Right atrium auricular region (tissue), 2 donors: ENCODE measurements around the gene FGF16. TPM values are rescaled to one million over a fixed set of nuclear protein-coding genes. Genes with fewer than 3 reads are reported as not detected.

Source experiments
- DNase-seq: peaks from one replicate; pipeline ENCODE4 v3.0.0-alpha.2; 2019; ENCODE audit warnings: low spot score
- H3K27ac ChIP-seq, 2 donors: fragments of 200-600 bp; sonication (generic); 1 replicate in 1 of 2; 2 replicates in 1 of 2; pipeline ENCODE4 v1.5.1; 2016 to 2019
- H3K27me3 ChIP-seq, 2 donors: fragments of 200-600 bp; sonication (generic); one replicate each; pipeline versions ENCODE4 v1.5.1 to v1.6.0; 2017 to 2019
- H3K36me3 ChIP-seq: fragments of 200-600 bp; sonication (generic); one replicate; pipeline ENCODE4 v1.5.1; 2016
- H3K4me1 ChIP-seq, 2 donors: fragments of 200-600 bp; sonication (generic); one replicate each; pipeline versions ENCODE4 v1.5.1 to v1.6.0; 2017 to 2019
- H3K4me3 ChIP-seq, 2 donors: fragments of 200-600 bp; sonication (generic); 1 replicate in 1 of 2; 2 replicates in 1 of 2; pipeline ENCODE4 v1.5.1; 2017 to 2019; ENCODE audit warnings: mild to moderate bottlenecking in 1 of 2, moderate library complexity in 1 of 2
- H3K9me3 ChIP-seq, 2 donors: fragments of 200-600 bp; sonication (generic); one replicate each; pipeline ENCODE4 v1.5.1; 2019
- CTCF ChIP-seq, 2 donors: fragments of 200-600 bp; sonication (generic); IDR thresholded peaks; one replicate each; pipeline ENCODE4 v1.5.1; 2019; ENCODE audit warnings: antibody characterized with exemption in 2 of 2
- total RNA-seq, 2 donors: library from RNA; depleted of rRNA; stranded (reverse); fragments of >200 nt; gene quantifications; one replicate each; pipeline ENCODE4 v1.1.0, GENCODE V29; 2016

Gene FGF16
- total RNA-seq, 2 donors from 2014 or later = not detected

GRCh38 chrX:77447653-77448569, 722 bp downstream of the FGF16 start:
- H3K27ac ChIP-seq = no peak overlapping the region
- DNase-seq = no peak
- peak overlapping the region in 1 of 2 donors; percentile 41 for H3K4me3 ChIP-seq
- no peaks in the 10 kb centered on the region for H3K9me3 ChIP-seq
- H3K4me1 ChIP-seq = no peaks in the 10 kb centered on the region
- TF ChIP-seq CTCF (IDR thresholded peaks at IDR 0.05) = no peak
- H3K36me3 ChIP-seq = no peaks in the 10 kb centered on the region
- H3K27me3 ChIP-seq = no peaks in the 10 kb centered on the region

- Histone ChIP-seq H3K27me3 (no peaks in the 10 kb centered on the region), H3K4me1 (no peaks in the 10 kb centered on the region), H3K4me3 (no peak overlapping the region), H3K9me3 (no peaks in the 10 kb centered on the region), H3K27ac (no peak overlapping the region), H3K36me3 (no peaks in the 10 kb centered on the region)
- no peak for TF ChIP-seq CTCF (IDR thresholded peaks at IDR 0.05)
- no peak for DNase-seq
Measured at GRCh38 chrX:77450415-77450814, 3.2 kb downstream of the FGF16 start.

GRCh38 chrX:77450996-77451395, 3.8 kb downstream of the FGF16 start:
- Histone ChIP-seq H3K9me3 (no peaks in the 10 kb centered on the region), H3K36me3 (no peaks in the 10 kb centered on the region), H3K27ac (peak overlapping the region in 1 of 2 donors; percentile 3), H3K27me3 (no peaks in the 10 kb centered on the region), H3K4me1 (no peaks in the 10 kb centered on the region), H3K4me3 (no peak overlapping the region)
- TF ChIP-seq CTCF (IDR thresholded peaks at IDR 0.05) = no peak
- no peak for DNase-seq

- Histone ChIP-seq H3K4me3 (no peak overlapping the region), H3K27me3 (no peaks in the 10 kb centered on the region), H3K27ac (no peak overlapping the region), H3K9me3 (no peaks in the 10 kb centered on the region), H3K4me1 (no peaks in the 10 kb centered on the region), H3K36me3 (no peaks in the 10 kb centered on the region)
- DNase-seq = no peak
- no peak for TF ChIP-seq CTCF (IDR thresholded peaks at IDR 0.05)
Measured at GRCh38 chrX:77453190-77453589, 6.0 kb downstream of the FGF16 start.

GRCh38 chrX:77455437-77455836, 8.2 kb downstream of the FGF16 start:
- H3K36me3 ChIP-seq = no peaks in the 10 kb centered on the region
- H3K27ac ChIP-seq = no peak overlapping the region
- no peaks in the 10 kb centered on the region for H3K9me3 ChIP-seq
- H3K4me1 ChIP-seq = no peaks in the 10 kb centered on the region
- no peaks in the 10 kb centered on the region for H3K27me3 ChIP-seq
- H3K4me3 ChIP-seq = no peak overlapping the region
- TF ChIP-seq CTCF (IDR thresholded peaks at IDR 0.05) = no peak
- no peak for DNase-seq
